ENCODE measurements around the gene PXK. TPM values are rescaled to one million over a fixed set of nuclear protein-coding genes. Genes with fewer than 3 reads are reported as not detected.
A peak's percentile ranks its signal among the peaks of the same experiment; 100 is the strongest.
"Not testable (repeated sequence)": the region's sequence is repeated elsewhere in the genome, so short reads cannot be mapped to it uniquely, and the experiment has no call there.

PXK gene
- total and polyA plus RNA-seq, 7 experiments from 2014 or later, result 17.3 to 38.9 (median 23.1) TPM

DNA sequence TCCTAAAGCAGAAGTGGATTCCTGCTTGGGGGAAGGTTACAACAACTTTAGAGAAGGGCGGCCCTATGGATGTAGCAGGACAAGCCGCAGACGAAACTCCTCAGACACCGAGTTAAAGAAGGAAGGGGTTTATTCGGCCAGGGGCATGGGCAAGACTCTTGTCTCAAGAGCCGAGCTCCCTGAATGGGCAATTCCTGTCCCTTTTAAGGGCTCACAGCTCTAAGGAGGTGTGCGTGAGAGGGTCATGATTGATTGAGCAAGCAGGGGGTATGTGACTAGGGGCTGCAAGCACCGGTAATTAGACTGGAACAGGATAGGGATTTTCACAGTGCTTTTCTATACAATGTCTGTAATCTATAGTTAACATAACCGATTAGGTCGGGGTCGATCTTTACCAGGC, 101.8 kb downstream of the PXK start:
- ATAC-seq (no peak), DNase-seq (no peak)
- ChIA-PET CTCF (interaction anchor here (0.6 to 1.1 kb wide), 3 partner anchors 29 to 52 kb away, joined by 3 to 4 read pairs (median 3); no protein-coding TSS in a partner anchor), POLR2A (interaction anchor here (2.7 to 3.2 kb wide), 2 partner anchors 57 to 128 kb away, joined by 10 to 18 read pairs; partner anchors contain the start of genes HTD2, KCTD6 and RPP14)
- H3K36me3 Mint-ChIP-seq, result peaks cover 0 to 10% (median 5%) of the 10 kb centered on the region in 5 donors
- H3K27me3 Mint-ChIP-seq, result peaks cover 0 to 14% (median 0%) of the 10 kb centered on the region in 5 donors
- Histone ChIP-seq H3K27ac (ENCODE audit: low read depth, low read length) (no peak overlapping the region), H3K36me3 (ENCODE audit: control insufficient read depth in 2 of 3, insufficient read depth in 3 of 3, low read length in 3 of 3) (peaks cover 13 to 24% (median 22%) of the 10 kb centered on the region in 3 experiments), H3K4me1 (ENCODE audit: control insufficient read depth in 2 of 2, insufficient read depth in 2 of 2, low read length in 2 of 2) (peaks cover 14 to 15% of the 10 kb centered on the region in 2 donors), H3K27me3 (ENCODE audit: control insufficient read depth in 2 of 2, insufficient read depth in 2 of 2, low read length in 2 of 2) (no peaks in the 10 kb centered on the region), H3K4me3 (ENCODE audit: low read length) (no peak overlapping the region), H3K9me3 (ENCODE audit: control insufficient read depth in 2 of 3, low read length in 3 of 3) (no peaks in the 10 kb centered on the region)
- peak overlapping the region; percentile 2 to 98 (median 93) for H3K4me3 Mint-ChIP-seq
- intact Hi-C loops (cut with micrococcal nuclease), result loop anchor here (5.0 kb wide), 2 partner anchors 38 to 1877 kb away; partner anchors contain the start of gene CCDC66 (in 1 of the 2)
- peaks cover 15 to 33% (median 27%) of the 10 kb centered on the region in 7 donors for H3K4me1 Mint-ChIP-seq
- H3K27ac Mint-ChIP-seq, result peak overlapping the region in 5 of 9 donors; percentile 78 to 97 (median 96)
- H3K9me3 Mint-ChIP-seq, result no peaks in the 10 kb centered on the region

DNA sequence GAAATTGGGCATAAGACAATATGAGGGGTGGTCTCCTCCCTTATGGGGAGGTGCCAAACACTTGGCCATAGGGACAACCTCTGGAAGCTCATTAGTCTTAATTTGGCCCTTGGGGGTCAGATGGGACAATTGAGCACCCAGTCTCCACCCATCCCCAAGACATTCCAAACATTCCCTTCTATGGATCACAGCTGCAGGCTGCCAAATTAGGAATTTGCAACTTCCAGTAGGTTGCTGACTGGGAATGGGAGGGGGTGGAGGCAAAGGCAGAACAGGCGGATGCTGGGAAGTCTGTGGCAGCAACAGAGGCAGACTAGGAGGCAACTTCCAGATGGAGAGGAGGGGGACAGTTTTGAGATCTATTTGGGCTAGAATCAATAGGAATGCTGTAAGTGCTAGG, 102.3 kb downstream of the PXK start:
- ChIA-PET CTCF (interaction anchor here (0.6 to 0.7 kb wide), 2 partner anchors 29 to 52 kb away, joined by 3 read pairs; no protein-coding TSS in a partner anchor), POLR2A (interaction anchor here (2.7 kb wide), 1 partner anchor 129 kb away, joined by 18 read pairs; the partner anchor contains the start of genes HTD2 and RPP14)
- peaks cover 9 to 19% (median 17%) of the 10 kb centered on the region in 3 experiments for H3K36me3 ChIP-seq (ENCODE audit: control insufficient read depth in 2 of 3, insufficient read depth in 3 of 3, low read length in 3 of 3)
- H3K4me1 Mint-ChIP-seq, result peaks cover 15 to 33% (median 27%) of the 10 kb centered on the region in 7 donors
- H3K27me3 ChIP-seq (ENCODE audit: control insufficient read depth in 2 of 2, insufficient read depth in 2 of 2, low read length in 2 of 2), result no peaks in the 10 kb centered on the region
- ATAC-seq (no peak), DNase-seq (no peak)
- no peak overlapping the region for H3K27ac ChIP-seq (ENCODE audit: low read depth, low read length)
- peaks cover 0 to 14% (median 0%) of the 10 kb centered on the region in 5 donors for H3K27me3 Mint-ChIP-seq
- intact Hi-C loops (cut with micrococcal nuclease), result loop anchor here (5.0 kb wide), 2 partner anchors 37 to 1878 kb away; partner anchors contain the start of gene CCDC66 (in 1 of the 2)
- H3K9me3 Mint-ChIP-seq, result no peaks in the 10 kb centered on the region
- H3K36me3 Mint-ChIP-seq, result peaks cover 0 to 10% (median 5%) of the 10 kb centered on the region in 5 donors
- H3K27ac Mint-ChIP-seq, result peak overlapping the region in 3 of 9 donors; percentile 31 to 96 (median 59)
- H3K4me3 ChIP-seq (ENCODE audit: low read length), result no peak overlapping the region
- H3K4me1 ChIP-seq (ENCODE audit: control insufficient read depth in 2 of 2, insufficient read depth in 2 of 2, low read length in 2 of 2), result peaks cover 14 to 15% of the 10 kb centered on the region in 2 donors
- H3K9me3 ChIP-seq (ENCODE audit: control insufficient read depth in 2 of 3, low read length in 3 of 3), result no peaks in the 10 kb centered on the region
- peak overlapping the region in 7 of 10 donors; percentile 12 to 98 (median 92) for H3K4me3 Mint-ChIP-seq

DNA sequence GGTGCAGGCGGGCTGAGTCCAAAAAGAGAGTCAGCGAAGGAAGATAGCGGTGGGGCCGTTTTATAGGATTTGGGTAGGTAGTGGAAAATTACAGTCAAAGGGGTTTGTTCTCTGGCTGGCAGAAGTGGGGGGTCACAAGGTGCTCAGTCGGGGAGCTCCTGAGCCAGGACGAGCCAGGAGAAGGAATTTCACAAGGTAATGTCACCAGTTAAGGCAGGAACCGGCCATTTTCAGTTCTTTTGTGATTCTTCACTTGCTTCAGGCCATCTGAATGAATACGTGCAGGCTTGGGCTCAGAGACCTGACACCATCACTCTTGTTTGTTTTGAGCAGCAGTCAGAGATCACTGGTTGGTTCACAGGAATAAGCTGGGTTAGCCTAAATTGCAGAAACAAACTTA, 104.6 kb downstream of the PXK start:
- H3K4me1 ChIP-seq (ENCODE audit: control insufficient read depth in 2 of 2, insufficient read depth in 2 of 2, low read length in 2 of 2), result peaks cover 9 to 12% of the 10 kb centered on the region in 2 donors
- H3K4me3 ChIP-seq (ENCODE audit: low read length); H3K36me3 Mint-ChIP-seq; H3K36me3 ChIP-seq (ENCODE audit: control insufficient read depth in 2 of 3, insufficient read depth in 3 of 3, low read length in 3 of 3); H3K4me3 Mint-ChIP-seq; H3K27ac Mint-ChIP-seq; ATAC-seq; H3K9me3 Mint-ChIP-seq; DNase-seq; H3K27me3 ChIP-seq (ENCODE audit: control insufficient read depth in 2 of 2, insufficient read depth in 2 of 2, low read length in 2 of 2); intact Hi-C loops (cut with micrococcal nuclease); H3K9me3 ChIP-seq (ENCODE audit: control insufficient read depth in 2 of 3, low read length in 3 of 3); H3K27ac ChIP-seq (ENCODE audit: low read depth, low read length): not testable (repeated sequence)
- POLR2A ChIA-PET, result interaction anchor here (0.6 to 0.9 kb wide), 3 partner anchors 8 to 1625 kb away, joined by 3 to 4 read pairs (median 3); no protein-coding TSS in a partner anchor
- Mint-ChIP-seq H3K27me3 (peaks cover 0 to 14% (median 0%) of the 10 kb centered on the region in 5 donors), H3K4me1 (peaks cover 7 to 24% (median 18%) of the 10 kb centered on the region in 7 donors)
- CTCF ChIA-PET, result interaction anchor here (0.6 kb wide), 1 partner anchor 13 kb away, joined by 3 read pairs; no protein-coding TSS in a partner anchor

DNA sequence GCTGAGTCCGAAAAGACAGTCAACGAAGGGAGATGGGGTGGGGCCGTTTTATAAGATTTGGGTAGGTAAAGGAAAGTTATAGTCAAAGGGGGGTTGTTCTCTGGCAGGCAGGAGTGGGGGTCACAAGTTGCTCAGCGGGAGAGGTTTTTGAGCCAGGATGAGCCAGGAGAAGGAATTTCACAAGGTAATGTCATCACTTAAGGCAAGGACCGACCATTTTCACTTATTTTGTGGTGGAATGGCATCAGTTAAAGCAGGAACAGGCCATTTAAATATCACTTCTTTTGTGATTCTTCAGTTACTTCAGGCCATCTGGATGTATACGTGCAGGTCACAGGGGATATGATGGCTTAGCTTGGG, 108.3 kb downstream of the PXK start:
- H3K27me3 ChIP-seq (ENCODE audit: control insufficient read depth in 2 of 2, insufficient read depth in 2 of 2, low read length in 2 of 2); H3K27ac Mint-ChIP-seq; H3K27ac ChIP-seq (ENCODE audit: low read depth, low read length); H3K9me3 ChIP-seq (ENCODE audit: control insufficient read depth in 2 of 3, low read length in 3 of 3); H3K4me3 Mint-ChIP-seq; H3K4me3 ChIP-seq (ENCODE audit: low read length); H3K36me3 Mint-ChIP-seq; ATAC-seq; POLR2A ChIA-PET; H3K36me3 ChIP-seq (ENCODE audit: control insufficient read depth in 2 of 3, insufficient read depth in 3 of 3, low read length in 3 of 3); DNase-seq; H3K4me1 Mint-ChIP-seq; H3K9me3 Mint-ChIP-seq; intact Hi-C loops (cut with micrococcal nuclease); H3K4me1 ChIP-seq (ENCODE audit: control insufficient read depth in 2 of 2, insufficient read depth in 2 of 2, low read length in 2 of 2); CTCF ChIA-PET: not testable (repeated sequence)
- H3K27me3 Mint-ChIP-seq, result peaks cover 0 to 17% (median 0%) of the 10 kb centered on the region in 5 donors

DNA sequence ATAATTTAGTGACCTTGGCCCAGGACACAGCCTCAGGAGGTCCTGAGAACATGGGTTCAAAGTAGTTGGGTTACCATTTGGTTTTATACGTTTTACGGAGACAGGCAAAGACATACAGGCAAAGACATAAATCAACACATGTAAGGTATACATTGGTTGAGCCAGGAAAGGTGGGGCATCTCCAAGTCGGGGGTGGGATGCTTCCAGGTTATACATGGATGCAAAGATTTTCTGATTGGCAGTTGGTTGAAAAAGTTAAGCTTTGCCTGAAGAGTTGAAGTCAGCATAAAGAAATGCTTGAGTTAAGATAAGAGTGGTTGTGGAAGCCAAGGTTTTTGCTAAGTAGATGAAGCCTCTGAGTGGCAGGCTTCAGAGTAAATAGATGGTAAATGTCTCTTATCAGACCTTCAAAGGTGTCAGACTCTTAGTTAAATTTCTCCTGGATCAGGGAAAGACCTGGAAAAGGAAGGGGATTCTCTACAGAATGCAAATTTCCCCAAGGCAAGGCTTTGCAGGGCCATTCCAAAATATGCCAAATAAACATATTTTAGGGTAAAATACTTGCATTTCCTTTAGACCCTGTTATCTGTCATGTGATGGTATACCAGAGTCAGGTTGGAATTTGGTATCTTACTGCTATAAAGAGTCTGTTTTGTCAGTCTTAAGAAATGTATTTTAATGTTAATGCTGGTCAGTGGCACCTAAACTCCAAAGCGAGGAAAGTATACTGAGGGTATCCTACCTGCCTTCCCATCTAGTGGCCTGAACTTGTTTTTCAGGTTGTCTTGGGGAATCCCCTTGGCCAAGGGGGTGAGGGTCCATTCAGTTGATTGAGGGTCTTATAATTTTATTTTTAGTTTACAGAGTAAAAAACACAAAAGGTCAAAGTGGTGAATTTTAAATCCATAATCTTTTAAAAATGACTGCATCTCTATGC, 109.1 kb downstream of the PXK start:
- no peaks in the 10 kb centered on the region for H3K27me3 ChIP-seq (ENCODE audit: control insufficient read depth in 2 of 2, insufficient read depth in 2 of 2, low read length in 2 of 2)
- H3K4me3 ChIP-seq (ENCODE audit: low read length), result no peak overlapping the region
- no peaks in the 10 kb centered on the region for H3K36me3 ChIP-seq (ENCODE audit: control insufficient read depth in 2 of 3, insufficient read depth in 3 of 3, low read length in 3 of 3)
- no peak overlapping the region for H3K27ac ChIP-seq (ENCODE audit: low read depth, low read length)
- DNase-seq (no peak), ATAC-seq (no peak)
- H3K27ac Mint-ChIP-seq, result no peak overlapping the region
- no peaks in the 10 kb centered on the region for H3K4me1 Mint-ChIP-seq
- H3K9me3 ChIP-seq (ENCODE audit: control insufficient read depth in 2 of 3, low read length in 3 of 3), result no peaks in the 10 kb centered on the region
- no peaks in the 10 kb centered on the region for H3K36me3 Mint-ChIP-seq
- H3K4me1 ChIP-seq (ENCODE audit: control insufficient read depth in 2 of 2, insufficient read depth in 2 of 2, low read length in 2 of 2), result no peaks in the 10 kb centered on the region
- intact Hi-C loops (cut with micrococcal nuclease), result no loop called here
- CTCF ChIA-PET, result no interaction called here
- H3K9me3 Mint-ChIP-seq, result peaks cover 0 to 2% (median 0%) of the 10 kb centered on the region in 11 donors
- peaks cover 0 to 13% (median 0%) of the 10 kb centered on the region in 5 donors for H3K27me3 Mint-ChIP-seq
- H3K4me3 Mint-ChIP-seq, result no peak overlapping the region
- POLR2A ChIA-PET, result no interaction called here

DNA sequence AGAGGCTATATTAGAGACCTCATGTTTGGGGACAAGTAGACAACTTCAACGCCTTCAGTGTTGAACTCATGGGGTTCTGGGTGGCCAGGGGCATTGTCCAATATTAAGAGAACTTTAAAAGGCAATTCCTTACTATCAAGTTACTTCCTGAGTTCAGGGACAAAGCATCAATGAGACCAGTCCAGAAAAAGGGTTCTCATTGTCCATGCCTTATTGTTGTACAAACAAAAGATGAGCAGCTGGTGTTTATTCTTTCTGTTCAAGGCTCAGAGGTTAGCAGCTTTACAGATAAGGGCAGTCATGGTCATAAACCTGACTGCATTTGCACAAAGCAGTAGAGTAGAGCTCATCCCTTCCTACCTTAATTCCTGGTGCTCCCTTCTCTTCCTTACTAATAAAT, 119.5 kb downstream of the PXK start:
- Mint-ChIP-seq H3K4me3 (no peak overlapping the region), H3K9me3 (peaks cover 4 to 40% (median 21%) of the 10 kb centered on the region in 11 donors), H3K4me1 (peaks cover 0 to 7% (median 0%) of the 10 kb centered on the region in 7 donors), H3K27me3 (peaks cover 0 to 16% (median 0%) of the 10 kb centered on the region in 5 donors), H3K36me3 (peaks cover 7 to 23% (median 16%) of the 10 kb centered on the region in 5 donors), H3K27ac (no peak overlapping the region)
- CTCF ChIA-PET, result interaction anchor here (0.6 to 1.3 kb wide), 2 partner anchors 11 to 39 kb away, joined by 3 read pairs; no protein-coding TSS in a partner anchor
- Histone ChIP-seq H3K4me1 (ENCODE audit: control insufficient read depth in 2 of 2, insufficient read depth in 2 of 2, low read length in 2 of 2) (no peaks in the 10 kb centered on the region), H3K36me3 (ENCODE audit: control insufficient read depth in 2 of 3, insufficient read depth in 3 of 3, low read length in 3 of 3) (no peaks in the 10 kb centered on the region), H3K27me3 (ENCODE audit: control insufficient read depth in 2 of 2, insufficient read depth in 2 of 2, low read length in 2 of 2) (no peaks in the 10 kb centered on the region), H3K27ac (ENCODE audit: low read depth, low read length) (no peak overlapping the region), H3K9me3 (ENCODE audit: control insufficient read depth in 2 of 3, low read length in 3 of 3) (peaks cover 0 to under 1% (median 0%) of the 10 kb centered on the region in 3 experiments), H3K4me3 (ENCODE audit: low read length) (no peak overlapping the region)
- DNase-seq (no peak), ATAC-seq (no peak)
- POLR2A ChIA-PET, result no interaction called here
- intact Hi-C loops (cut with micrococcal nuclease), result no loop called here

Data from naive thymus-derived CD4-positive, alpha-beta T cell (primary cell).